ENCODE data around the gene TMEM101.
"Not testable (repeated sequence)": the region's sequence is repeated elsewhere in the genome, so short reads cannot be mapped to it uniquely, and the experiment has no call there.

TMEM101 gene

DNA sequence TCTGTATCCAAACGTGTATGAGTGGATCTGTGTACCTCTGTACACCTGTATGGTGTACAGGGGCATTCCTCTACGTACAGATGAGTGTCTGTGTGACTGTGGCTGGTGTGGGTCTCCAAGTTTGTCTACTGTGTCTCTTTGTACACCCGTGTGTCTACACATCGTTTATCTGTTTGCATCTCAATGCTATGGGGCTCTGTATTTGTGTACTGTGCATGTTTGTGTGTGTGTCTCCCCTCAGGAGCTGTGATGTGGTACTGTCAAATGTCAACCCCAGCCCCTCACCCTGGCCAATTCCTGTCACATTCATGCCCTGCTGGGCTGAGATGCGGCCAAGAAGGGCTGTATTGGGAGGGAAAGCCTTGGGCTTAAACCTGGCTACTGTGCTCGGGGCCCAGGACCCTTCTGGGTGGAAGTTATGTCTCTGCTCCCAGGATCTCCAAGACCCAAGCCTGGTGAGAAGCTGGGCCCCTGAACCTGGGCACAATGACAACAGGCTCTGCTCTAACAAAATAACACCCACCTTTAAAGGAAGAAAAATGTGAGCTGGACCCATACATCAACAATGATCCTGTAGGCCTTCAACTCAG, 13.8 kb downstream of the TMEM101 start:
- no peak for DNase-seq (ENCODE audit: low spot score)

DNA sequence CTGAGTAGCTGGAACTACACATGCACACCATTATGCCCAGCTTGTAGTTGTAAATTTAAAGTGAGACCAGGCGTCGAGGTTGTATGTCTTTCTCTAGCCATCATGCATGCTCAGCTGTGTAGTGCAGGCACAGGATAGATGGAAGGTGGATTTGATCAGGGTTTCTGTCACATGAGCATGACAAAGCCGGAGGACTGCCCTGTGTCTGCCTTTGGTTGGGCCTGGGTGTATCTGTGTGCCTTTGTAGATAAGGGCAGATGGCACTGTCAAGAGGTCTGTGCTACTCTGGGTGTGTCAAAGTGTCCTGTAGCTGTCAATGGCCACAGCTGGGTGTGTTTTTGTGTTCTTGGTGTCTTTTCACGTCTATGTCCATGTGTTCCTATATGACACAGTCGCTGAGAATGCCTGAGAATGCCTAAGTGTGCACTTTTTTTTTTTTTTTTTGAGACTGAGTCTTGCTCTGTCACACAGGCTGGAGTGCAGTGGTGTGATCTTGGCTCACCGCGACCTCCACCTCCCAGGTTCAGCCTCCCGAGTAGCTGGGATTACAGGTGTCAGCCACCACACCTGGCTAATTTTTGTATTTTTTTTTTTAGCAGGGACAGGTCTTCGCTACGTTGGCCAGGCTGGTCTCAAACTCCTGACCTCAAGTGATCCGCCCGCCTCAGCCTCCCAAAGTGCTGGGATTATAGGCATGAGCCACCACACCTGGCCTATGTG, 14.5 kb downstream of the TMEM101 start:
- no peak for DNase-seq (ENCODE audit: low spot score)

DNA sequence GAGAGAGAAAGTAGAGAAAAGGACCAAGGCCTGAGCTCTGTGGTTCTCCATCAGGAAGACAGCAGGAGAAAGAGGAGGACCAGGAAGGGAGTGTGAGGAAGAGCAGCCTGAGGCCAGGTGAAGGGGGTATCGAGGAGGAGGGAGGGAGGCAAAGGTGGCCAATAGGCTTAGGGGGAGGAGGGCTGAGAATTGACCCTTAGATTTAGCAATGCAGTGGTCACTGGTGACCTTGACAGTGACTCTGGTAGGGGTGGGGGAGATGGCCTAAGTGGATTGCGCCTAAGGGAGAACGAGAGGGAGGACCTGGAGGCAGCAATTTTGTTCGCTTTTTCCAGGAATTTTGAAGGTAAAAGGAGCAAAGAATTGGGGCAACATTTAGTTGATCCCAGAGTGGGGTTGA, 15.7 kb downstream of the TMEM101 start:
- DNase-seq (ENCODE audit: low spot score) = no peak

DNA sequence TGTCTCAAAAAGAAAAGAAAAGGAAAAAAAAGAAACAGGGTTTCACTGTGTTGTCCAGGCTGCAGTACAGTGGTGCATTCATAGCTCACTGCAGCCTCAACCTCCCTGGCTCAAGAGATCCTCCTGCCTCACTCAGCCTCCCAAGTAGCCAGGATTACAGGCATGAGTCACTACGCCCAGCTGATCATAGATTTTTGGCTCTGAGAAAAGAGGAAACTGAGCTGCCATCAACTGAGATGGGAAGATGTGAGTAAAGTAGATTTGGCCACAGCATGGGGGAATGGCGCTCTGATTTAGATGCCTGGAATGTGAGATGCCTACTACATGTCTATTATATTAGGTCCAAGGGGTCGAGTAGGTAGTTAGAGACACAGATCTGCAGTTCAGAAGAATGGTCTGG, 16.2 kb downstream of the TMEM101 start:
- DNase-seq (ENCODE audit: low spot score) = no peak

DNA sequence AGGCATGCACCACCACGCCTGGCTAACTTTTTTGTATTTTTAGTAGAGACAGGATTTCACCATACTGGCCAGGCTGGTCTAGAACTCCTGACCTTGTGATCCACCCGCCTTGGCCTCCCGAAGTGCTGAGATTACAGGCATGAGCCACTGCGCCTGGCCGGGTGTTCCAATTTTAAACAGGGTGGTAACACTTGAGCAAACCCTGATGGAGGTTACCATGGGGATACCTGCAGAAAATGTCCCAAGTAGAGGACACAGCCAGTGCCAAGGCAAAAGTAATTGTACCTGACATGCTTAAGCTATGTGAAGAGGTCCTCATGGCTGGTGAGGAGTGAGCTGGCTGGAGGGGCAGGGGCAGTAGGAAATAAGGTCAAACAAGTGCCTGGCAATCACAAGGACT, 17.6 kb downstream of the TMEM101 start:
- DNase-seq (ENCODE audit: low spot score) = not testable (repeated sequence)

DNA sequence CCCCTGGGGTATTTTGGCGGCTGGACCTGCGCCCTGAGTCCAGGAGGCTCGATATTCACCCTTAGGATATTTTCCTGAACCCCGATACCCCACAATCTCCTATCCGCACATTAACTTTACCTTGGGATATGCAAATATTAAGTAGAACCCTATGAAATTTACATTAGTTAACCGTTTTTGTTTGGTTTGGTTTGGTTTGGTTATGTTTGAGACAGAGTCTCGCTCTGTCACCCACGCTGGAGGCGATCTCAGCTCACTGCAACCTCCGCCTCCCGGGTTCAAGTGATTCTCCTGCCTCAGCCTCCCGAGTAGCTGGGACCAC, 19.7 kb downstream of the TMEM101 start:
- DNase-seq (ENCODE audit: low spot score) = no peak

DNA sequence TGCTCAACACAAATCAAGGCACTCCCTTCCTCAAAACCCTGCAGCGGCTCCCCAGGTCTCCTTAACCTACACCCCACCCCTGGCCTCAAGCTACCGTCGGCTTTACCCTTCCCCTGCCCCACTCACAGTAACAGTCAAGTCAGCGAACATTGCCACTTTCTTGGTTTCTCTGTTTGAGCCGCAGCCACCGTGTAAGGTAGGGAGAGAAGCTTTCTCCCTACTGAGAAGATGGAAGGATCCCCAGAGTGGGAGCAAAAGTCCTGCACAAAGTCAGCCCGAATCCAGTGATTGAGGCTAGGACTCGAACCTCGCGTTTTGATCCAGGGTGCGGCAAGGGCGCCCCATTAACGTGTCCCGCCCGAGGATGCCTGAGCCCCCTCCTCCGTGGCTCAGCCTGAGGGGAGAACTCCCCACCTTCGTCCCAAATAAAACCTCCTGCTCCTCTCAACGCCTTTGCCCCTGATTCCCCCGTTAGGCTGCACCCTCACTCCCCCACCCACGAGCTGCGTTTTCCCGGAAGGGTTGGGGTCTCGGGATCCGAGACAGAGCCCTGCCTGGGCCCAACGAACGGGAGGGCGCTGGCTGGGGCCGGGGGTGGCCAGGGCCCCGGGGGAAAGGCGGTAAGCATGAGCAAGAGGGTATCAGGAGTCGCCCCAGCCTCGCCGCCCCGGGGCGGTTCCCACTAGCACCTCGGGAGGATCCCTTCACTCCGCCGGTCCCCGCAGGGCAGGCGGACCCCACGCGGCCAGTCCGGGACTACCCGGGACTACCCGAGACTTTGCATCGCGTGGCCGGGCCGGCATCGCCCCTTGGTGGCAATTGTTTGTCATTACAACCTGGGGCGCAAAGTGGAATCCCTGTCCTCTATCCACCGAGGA, 20.3 kb downstream of the TMEM101 start:
- peak; percentile 86 for DNase-seq (ENCODE audit: low spot score)

DNA sequence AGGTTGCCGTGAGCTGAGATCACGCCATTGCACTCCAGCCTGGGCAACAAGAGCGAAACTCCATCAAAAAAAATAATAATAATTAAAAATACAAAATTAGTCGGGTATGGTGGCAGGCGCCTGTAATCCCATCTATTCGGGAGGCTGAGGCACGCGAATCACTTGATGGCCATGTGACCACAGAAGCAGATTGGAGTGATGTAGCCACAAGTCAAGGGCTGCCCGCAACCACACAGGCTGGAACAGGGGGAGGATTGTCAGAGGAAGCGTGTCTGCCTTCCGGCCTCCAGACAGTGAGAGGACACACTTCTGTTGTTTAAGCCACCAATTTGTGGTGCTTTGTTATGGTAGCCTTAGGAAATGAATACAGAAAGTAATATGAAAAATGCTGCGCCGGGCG, 22.1 kb downstream of the TMEM101 start:
- DNase-seq (ENCODE audit: low spot score) = no peak

DNA sequence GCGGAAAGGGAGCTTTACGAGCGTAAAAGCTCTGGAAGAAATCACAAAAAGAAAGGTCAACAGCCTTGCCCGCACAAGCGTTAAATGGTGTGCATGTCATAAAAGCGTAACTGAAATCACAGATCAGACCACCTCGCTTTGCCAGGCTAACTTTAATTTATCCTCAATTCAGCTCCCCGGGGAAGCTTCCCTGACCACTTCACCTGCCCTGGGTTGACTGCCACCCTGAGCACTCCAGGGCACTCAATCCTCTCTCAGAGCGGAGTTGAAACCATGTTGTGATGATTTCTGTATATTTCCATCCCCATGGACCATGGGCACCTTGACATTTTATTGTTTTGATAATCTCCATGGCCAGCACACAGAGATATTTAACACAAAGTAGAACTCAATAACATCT, 26.5 kb downstream of the TMEM101 start:
- DNase-seq (ENCODE audit: low spot score) = no peak

DNA sequence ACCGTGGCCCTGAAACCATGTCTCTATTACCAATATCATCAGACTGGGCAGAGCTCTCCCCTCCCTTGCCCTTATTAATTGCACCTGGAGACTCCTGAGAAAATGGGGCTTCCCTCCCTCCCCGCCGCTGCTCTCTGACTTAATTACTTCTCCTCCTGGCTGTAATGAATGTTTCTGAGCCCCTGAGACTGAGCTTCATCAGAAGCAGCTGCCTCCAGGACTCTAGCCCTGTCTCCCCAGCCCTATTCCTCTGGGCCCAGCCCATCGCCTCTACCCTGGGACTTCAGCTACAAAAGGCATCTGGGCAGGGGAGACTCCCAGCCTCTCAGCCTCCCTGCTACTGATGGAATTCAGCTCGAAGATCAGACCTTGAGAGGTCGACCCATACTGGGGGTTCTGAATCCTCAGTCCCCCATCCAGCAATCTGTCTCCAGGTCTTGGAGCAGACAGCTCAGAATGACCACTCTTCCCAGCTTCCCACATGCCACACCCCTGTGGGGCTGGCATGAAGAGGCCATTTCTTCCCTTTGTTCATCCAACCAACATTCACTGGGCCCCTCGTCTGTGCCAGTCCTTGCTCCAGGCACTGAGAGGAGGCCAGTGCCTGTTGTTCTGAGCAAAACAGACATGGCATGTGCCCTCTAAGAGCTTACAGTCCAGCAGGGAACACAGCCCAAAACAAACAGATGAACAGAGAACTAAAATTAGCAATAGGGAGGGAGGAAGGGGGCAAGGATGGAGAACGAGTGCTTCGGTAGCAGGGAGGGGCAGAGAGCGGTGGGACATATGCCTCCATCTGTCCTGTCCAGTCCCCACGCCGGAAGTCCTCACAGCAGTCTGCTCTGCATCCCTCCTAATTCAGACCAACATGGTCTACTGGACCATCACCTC, 27.4 kb downstream of the TMEM101 start:
- no peak for DNase-seq (ENCODE audit: low spot score)

DNA sequence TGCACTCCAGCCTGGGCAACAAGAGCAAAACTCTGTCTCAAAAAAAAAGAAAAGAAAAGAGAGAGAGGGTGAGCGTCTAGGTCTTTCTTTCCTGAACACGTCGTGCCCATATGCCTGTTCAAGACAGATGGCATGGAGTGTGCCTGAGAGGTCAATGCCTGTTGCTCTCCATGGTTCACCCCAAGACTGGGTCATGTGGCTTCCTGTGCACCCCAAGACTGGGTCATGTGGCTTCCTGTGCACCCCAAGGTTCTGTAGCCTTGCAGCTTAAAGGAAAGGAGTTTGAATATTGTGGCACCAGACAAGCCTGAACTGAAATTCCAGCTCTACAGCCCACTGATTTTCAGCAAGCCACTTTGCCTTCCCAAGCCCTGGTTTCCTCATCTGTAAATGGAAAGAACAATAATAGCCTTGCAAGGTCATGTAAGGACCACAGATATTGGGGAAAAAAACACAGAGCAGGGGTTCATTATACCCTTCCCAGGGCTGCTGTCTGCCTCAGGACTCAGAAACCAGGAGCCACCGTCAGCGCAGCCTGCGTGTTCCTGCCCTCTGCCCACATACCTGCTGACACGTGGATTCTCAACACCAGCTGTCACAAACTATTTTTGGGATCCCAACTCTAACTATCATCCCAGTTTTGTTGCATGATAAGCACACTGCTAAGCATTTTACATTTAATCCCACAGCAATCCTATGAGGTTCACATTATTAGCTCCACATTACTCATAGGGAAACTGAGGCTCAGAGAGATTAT, 28.4 kb downstream of the TMEM101 start:
- DNase-seq (ENCODE audit: low spot score) = no peak

DNA sequence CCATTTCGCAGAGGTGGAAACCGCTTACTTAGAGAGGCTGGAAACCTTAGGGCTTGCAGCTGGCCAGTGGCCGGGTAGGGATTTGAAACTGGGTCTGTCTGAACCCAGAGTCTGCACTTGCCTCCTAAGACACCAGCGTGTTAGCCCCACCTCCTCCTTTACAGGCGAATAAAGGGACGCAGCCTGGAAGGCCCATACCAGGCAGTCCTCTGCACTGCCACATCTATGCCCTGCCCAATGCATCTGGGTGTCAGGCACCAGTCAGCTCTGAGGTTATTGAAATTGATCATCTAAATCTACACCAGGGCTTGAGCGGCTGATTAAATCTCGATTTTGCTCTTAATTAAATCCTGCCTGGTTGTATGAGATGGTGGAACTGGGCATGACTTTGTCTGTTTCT, 30.2 kb downstream of the TMEM101 start:
- peak; percentile 38 for DNase-seq (ENCODE audit: low spot score)

DNA sequence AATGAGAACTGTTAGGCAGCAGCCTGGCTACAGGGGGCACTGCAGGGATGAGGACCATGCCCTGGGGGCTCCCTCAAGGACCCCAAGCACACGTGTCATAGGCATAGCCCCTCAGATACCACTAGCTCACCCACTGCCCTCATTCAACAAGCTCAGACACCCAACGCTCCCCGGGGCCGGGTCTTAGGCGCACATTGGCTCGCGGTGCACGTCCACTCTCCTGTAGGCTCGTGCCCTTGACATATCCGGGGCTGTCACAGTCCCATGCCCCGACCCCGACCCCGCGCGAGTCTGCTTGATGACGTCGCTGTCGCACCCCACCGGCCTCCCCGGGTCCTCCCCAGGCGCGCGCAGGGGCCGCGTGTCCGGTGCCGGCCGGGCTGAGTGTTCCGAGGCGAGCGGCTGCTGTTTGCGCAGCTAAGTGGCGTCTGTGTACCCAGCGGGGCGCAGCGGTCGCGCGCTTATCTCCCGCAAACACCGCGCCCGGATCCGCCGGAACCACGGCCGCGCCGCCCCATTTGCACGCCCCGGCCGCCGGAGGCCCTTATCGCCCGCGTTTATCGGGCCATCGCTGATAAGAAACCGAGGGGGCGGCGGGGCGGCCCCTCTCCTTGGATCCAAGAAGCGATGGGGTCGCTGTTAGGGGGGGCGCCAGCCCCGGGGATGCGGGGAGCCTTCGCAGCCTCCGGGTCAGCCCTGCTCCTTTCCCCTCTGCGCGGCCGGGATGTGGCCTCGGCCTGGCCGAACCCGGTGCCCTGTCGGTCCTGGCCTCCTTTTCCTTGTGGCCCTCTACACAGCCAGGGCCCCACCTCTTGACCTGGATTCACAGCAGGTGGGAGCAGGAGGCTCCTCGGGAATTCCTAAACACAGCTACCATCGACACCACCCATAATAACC, 31.0 kb downstream of the TMEM101 start:
- peak; percentile 67 for DNase-seq (ENCODE audit: low spot score)

DNA sequence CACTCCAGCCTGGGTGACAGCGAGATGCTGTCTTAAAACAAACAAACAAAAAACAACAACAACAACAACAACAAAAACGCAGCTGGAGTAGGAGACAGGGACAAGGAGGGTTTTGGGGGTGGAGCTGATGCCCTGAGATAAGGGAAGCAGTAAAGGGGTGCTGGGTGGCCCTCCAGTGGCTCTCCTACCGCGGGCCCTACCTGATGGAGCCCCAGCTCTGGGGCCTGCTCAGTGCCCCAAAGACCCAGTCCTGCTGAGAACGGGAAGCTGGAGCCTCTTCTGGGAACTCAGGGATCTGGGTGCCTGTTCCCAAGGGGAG, 31.6 kb downstream of the TMEM101 start:
- DNase-seq (ENCODE audit: low spot score) = no peak

DNA sequence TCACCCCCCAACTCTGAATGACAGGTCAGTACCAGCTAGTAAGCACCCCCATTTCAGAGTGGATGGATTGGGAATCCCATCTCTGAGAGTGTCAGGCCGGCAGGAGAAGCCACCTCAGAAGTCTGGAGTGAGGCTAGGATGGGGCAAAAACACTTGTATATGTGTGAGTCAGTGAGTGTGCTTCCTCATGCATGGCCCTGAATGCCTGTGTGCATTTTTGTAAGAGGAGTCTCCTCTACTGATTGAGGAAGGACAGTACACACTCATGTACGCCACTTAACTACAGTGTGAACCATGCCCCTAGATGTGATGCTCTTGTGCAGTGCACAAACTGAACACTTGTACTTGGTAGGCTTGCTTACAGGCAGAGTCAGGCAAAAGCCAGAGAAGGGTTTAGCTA, 32.6 kb downstream of the TMEM101 start:
- no peak for DNase-seq (ENCODE audit: low spot score)

DNA sequence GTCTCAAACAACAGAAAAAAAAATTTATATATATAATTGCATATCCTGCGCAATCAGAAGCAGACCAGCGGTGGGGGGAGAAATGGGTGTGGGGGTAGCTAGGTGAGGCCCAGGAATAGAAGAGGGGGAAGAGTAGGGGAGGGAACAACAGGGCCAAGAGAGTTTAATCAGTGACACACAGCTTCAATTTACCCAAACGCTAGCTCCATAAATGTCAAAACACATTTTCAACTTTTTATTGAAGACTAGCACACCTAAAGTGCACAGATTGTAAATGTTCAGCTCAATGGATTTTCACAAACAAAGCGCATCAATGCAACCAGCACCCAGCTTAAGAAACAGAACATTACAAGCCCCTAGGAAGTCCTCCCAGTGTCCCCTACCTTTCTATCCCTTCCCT, 35.1 kb downstream of the TMEM101 start:
- DNase-seq (ENCODE audit: low spot score) = no peak

DNA sequence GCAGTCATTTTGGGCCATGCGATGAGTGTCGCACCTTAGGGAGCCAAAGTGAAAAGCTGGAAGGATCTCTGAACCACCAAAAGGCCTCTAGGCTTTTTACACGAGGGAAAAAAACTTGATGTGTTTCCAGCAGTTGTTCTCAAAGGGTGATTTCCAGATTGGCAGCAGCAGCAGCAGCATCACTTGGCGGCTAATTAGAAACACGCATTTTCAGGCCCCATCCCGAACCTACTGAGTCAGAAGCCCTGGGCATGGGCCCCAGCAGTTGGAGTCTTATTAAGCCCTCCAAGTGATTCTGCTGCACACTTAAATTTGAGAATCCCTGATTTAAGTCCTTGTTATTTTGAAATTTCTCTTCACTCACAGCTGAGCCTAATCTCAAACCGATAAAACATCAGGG, 35.8 kb downstream of the TMEM101 start:
- DNase-seq (ENCODE audit: low spot score) = no peak

DNA sequence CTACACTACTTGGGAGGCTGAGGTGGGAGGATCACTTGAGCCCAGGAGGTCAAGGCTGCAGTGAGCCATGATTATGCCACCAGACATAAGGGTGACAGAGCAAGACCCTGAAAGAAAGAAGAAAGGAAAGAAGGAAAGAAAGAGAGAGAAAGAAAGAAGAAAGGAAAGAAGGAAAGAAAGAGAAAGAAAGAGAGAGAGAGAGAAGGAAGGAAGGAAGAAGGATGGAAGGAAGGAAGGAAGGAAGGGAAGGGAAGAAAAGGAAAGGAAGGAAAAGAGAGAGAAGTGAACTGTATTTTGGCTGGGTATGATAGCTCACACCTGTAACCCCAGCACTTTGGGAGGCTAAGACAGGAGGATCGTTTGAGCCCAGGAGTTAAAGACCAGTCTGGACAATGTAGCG, 36.7 kb downstream of the TMEM101 start:
- DNase-seq (ENCODE audit: low spot score) = no peak

DNA sequence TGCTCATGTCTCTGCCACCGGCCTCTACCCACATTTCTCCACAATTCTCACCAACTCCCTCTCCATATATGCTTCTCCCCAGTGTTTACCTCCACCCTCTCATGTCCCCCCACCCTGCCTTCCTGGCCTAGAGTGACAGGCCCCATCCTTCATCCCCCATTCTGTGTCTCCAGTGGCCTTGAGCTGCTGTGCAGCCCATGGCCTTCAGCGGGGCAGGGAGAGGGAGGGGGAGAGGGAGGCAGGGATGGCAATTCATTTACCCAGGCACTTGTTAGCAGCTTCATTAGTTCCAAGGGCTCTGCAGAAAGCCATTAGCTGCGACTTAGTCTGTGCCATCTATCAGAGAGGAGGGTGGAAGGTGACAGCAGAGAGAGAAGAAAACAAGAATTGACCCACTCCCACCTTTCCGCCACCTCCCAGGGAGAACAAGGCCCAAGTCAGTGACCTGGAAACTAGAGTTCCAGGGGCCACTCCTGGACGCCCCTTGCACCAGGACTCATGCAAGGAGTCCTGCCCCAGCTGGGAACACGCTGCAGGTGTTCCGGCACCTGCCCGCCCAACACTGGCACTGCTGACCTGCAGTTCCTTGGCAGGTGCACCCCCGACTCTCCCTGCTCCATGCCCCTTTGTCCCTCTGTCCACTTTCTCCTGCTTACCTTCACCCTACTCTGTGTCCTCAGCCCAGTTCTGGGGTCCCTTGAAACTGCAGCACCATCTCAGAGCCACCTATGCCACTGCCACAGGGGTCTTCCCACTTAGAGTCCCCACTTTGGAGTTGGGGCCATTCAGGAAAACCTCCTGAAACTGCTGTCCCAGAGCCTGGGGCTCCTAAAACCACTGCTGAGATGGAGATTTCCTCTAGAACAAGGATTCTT, 37.6 kb downstream of the TMEM101 start:
- no peak for DNase-seq (ENCODE audit: low spot score)

DNA sequence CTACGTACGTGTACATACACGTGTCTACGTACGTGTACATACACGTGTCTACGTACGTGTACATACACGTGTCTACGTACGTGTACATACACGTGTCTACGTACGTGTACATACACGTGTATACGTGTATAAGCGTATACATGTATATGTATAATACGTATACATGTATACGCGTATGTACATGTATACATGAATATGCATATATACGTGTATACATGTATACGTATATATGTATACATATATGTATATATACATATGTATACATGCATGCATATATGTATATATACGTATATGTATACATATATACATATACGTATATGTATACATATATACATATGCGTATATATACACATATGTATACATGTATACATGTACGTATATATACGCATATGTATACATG, 38.9 kb downstream of the TMEM101 start:
- DNase-seq (ENCODE audit: low spot score) = no peak
